Embryonic facial prominence (tissue), 1 donor: ENCODE measurements around the gene ABR.
"Not testable (repeated sequence)": the region's sequence is repeated elsewhere in the genome, so short reads cannot be mapped to it uniquely, and the experiment has no call there.

Source experiments
- DNase-seq: peaks from one replicate; pipeline ENCODE4 v3.0.0-alpha.2; 2016; ENCODE audit errors: extremely low spot score

The ABR gene

GRCh38 chr17:1147664-1148063 is 32.1 kb downstream of the ABR start:
- DNase-seq: peak; percentile 13

- no peak for DNase-seq
These were observed 33.1 kb downstream of the ABR start for GRCh38 chr17:1146561-1147265.

- DNase-seq: no peak
These were observed 34.3 kb downstream of the ABR start for GRCh38 chr17:1145311-1145986.

GRCh38 chr17:1144162-1144561 is 35.6 kb downstream of the ABR start:
- DNase-seq: no peak

GRCh38 chr17:1143573-1143972 is 36.2 kb downstream of the ABR start:
- DNase-seq: peak; percentile 74

GRCh38 chr17:1142561-1142971 is 37.2 kb downstream of the ABR start:
- DNase-seq: no peak

- DNase-seq: no peak
These were observed 42.3 kb downstream of the ABR start for GRCh38 chr17:1137465-1137894.

GRCh38 chr17:1136748-1137147 is 43.0 kb downstream of the ABR start:
- no peak for DNase-seq

GRCh38 chr17:1134634-1135324 is 45.0 kb downstream of the ABR start:
- no peak for DNase-seq

GRCh38 chr17:1130191-1130590 is 49.6 kb downstream of the ABR start:
- no peak for DNase-seq

GRCh38 chr17:1128463-1128862 is 51.3 kb downstream of the ABR start:
- not testable (repeated sequence) for DNase-seq

GRCh38 chr17:1126801-1127550 is 52.8 kb downstream of the ABR start:
- no peak for DNase-seq

- DNase-seq: no peak
These were observed 53.5 kb downstream of the ABR start for GRCh38 chr17:1126250-1126797.

GRCh38 chr17:1125788-1126145 is 54.0 kb downstream of the ABR start:
- DNase-seq: no peak

GRCh38 chr17:1124896-1125787 is 54.6 kb downstream of the ABR start:
- DNase-seq: no peak

- DNase-seq: no peak
These were observed 55.7 kb downstream of the ABR start for GRCh38 chr17:1123921-1124715.

GRCh38 chr17:1123393-1123831 is 56.4 kb downstream of the ABR start:
- no peak for DNase-seq

- DNase-seq: no peak
These were observed 57.0 kb downstream of the ABR start for GRCh38 chr17:1122533-1123392.

GRCh38 chr17:1121442-1121817 is 58.4 kb downstream of the ABR start:
- DNase-seq: not testable (repeated sequence)
